MCF 10A (cell line): ENCODE data around the gene AHCYL2. TPM values are rescaled to one million over a fixed set of nuclear protein-coding genes. Genes with fewer than 3 reads are reported as not detected.
A peak's percentile ranks its signal among the peaks of the same experiment; 100 is the strongest.
"Not testable (repeated sequence)": the region's sequence is repeated elsewhere in the genome, so short reads cannot be mapped to it uniquely, and the experiment has no call there.

Source experiments
- BruUV-seq: library from RNA; stranded (reverse); fragments of 400-500 nt; replicated peaks from 2 replicates; lab custom pipeline; 2021; lab: Mats Ljungman, UMichigan
- CTCF ChIA-PET: fragments of 300-600 bp; sonication (Branson Sonifier 250); formaldehyde crosslinking; extraction: SDS; loops from one replicate; lab custom pipeline; 2021; ENCODE audit warnings: antibody characterized with exemption, inconsistent platforms; lab: Yijun Ruan, JAX
- POLR2A ChIA-PET: fragments of 300-600, 350-650 bp; sonication (Branson Sonifier 250); formaldehyde crosslinking; extraction: SDS; loops from one replicate; lab custom pipeline; 2020; ENCODE audit warnings: antibody characterized with exemption, inconsistent platforms; lab: Yijun Ruan, JAX
- DNase-seq: peaks from one replicate; pipeline ENCODE4 v3.0.0-alpha.2; 2018; ENCODE audit not compliant: unreplicated experiment
- H3K27ac Mint-ChIP-seq: one replicate; pipeline ENCODE4 v1.8.0; 2022; ENCODE audit warnings: mild to moderate bottlenecking, low read depth, mixed read lengths; ENCODE audit not compliant: unreplicated experiment
- H3K27me3 Mint-ChIP-seq: one replicate; pipeline ENCODE4 v1.8.0; 2022; ENCODE audit warnings: mixed read lengths; ENCODE audit not compliant: insufficient read depth, unreplicated experiment
- H3K36me3 Mint-ChIP-seq: one replicate; pipeline ENCODE4 v1.8.0; 2022; ENCODE audit warnings: mild to moderate bottlenecking, moderate library complexity, mixed read lengths; ENCODE audit not compliant: insufficient read depth, unreplicated experiment
- H3K4me1 Mint-ChIP-seq: one replicate; pipeline ENCODE4 v1.8.0; 2022; ENCODE audit warnings: mixed read lengths; ENCODE audit not compliant: insufficient read depth, unreplicated experiment
- H3K4me3 Mint-ChIP-seq: one replicate; pipeline ENCODE4 v1.8.0; 2022; ENCODE audit warnings: mild to moderate bottlenecking, moderate library complexity, mixed read lengths; ENCODE audit not compliant: unreplicated experiment
- H3K9me3 Mint-ChIP-seq: one replicate; pipeline ENCODE4 v1.8.0; 2022; ENCODE audit warnings: mixed read lengths; ENCODE audit not compliant: unreplicated experiment
- intact Hi-C: fragments of 100-400 bp; cut with micrococcal nuclease; formaldehyde crosslinking; loops from 2 replicates; pipeline ENCODE4 v1.14.1; 2022
- total RNA-seq: library from RNA; stranded (reverse); gene quantifications from 2 replicates; pipeline ENCODE4 v1.2.3, GENCODE V29; 2022
- TF ChIP-seq, protein P1 (sequence below): fragments of 200-600 bp; IDR thresholded peaks from one replicate; pipeline ENCODE4 v1.8.0; 2022; ENCODE audit warnings: antibody characterized with exemption, mild to moderate bottlenecking; ENCODE audit not compliant: unreplicated experiment

AHCYL2 gene
- total RNA-seq, 1 experiment from 2014 or later: 12.8 TPM

GRCh38 chr7:129295015-129295423 is 70.2 kb downstream of the AHCYL2 start:
- no peak overlapping the region for H3K4me3 Mint-ChIP-seq
- no peak overlapping the region for H3K27ac Mint-ChIP-seq
- intact Hi-C loops: no loop called here
- no TSS peak for BruUV-seq
- peaks cover 11% of the 10 kb centered on the region for H3K36me3 Mint-ChIP-seq
- ChIA-PET POLR2A (interaction anchor here (0.6 to 1.5 kb wide), 7 partner anchors 8 to 758 kb away, joined by 3 to 4 read pairs (median 3); no protein-coding TSS in a partner anchor), CTCF (interaction anchor here (0.6 to 7.4 kb wide), 5 partner anchors 23 to 319 kb away, joined by 3 to 176 read pairs (median 4); partner anchors contain the start of gene AHCYL2)
- TF ChIP-seq, protein P1, sequence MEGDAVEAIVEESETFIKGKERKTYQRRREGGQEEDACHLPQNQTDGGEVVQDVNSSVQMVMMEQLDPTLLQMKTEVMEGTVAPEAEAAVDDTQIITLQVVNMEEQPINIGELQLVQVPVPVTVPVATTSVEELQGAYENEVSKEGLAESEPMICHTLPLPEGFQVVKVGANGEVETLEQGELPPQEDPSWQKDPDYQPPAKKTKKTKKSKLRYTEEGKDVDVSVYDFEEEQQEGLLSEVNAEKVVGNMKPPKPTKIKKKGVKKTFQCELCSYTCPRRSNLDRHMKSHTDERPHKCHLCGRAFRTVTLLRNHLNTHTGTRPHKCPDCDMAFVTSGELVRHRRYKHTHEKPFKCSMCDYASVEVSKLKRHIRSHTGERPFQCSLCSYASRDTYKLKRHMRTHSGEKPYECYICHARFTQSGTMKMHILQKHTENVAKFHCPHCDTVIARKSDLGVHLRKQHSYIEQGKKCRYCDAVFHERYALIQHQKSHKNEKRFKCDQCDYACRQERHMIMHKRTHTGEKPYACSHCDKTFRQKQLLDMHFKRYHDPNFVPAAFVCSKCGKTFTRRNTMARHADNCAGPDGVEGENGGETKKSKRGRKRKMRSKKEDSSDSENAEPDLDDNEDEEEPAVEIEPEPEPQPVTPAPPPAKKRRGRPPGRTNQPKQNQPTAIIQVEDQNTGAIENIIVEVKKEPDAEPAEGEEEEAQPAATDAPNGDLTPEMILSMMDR: no peak
- DNase-seq: peak; percentile 54
- no peaks in the 10 kb centered on the region for H3K9me3 Mint-ChIP-seq
- H3K4me1 Mint-ChIP-seq: peaks cover 6% of the 10 kb centered on the region
- no peaks in the 10 kb centered on the region for H3K27me3 Mint-ChIP-seq

- BruUV-seq: no TSS peak
- peaks cover 6% of the 10 kb centered on the region for H3K4me1 Mint-ChIP-seq
- CTCF ChIA-PET: interaction anchor here (0.7 to 7.4 kb wide), 34 partner anchors 9 to 745 kb away, joined by 3 to 176 read pairs (median 4); partner anchors contain the start of gene AHCYL2
- no peaks in the 10 kb centered on the region for H3K27me3 Mint-ChIP-seq
- TF ChIP-seq, protein P1: peak; percentile 67
- H3K27ac Mint-ChIP-seq: no peak overlapping the region
- peaks cover 11% of the 10 kb centered on the region for H3K9me3 Mint-ChIP-seq
- H3K36me3 Mint-ChIP-seq: peaks cover 11% of the 10 kb centered on the region
- POLR2A ChIA-PET: interaction anchor here (0.9 to 2.2 kb wide), 7 partner anchors 9 to 140 kb away, joined by 3 to 17 read pairs (median 7); partner anchors contain the start of gene AHCYL2
- intact Hi-C loops: loop anchor here (1.0 kb wide), 1 partner anchor 80 kb away; no protein-coding TSS in a partner anchor
- H3K4me3 Mint-ChIP-seq: no peak overlapping the region
- peak; percentile 64 for DNase-seq
Observed at GRCh38 chr7:129298268-129298893, 73.6 kb downstream of the AHCYL2 start.

GRCh38 chr7:129299889-129300288 is 75.1 kb downstream of the AHCYL2 start:
- Mint-ChIP-seq H3K27me3 (no peaks in the 10 kb centered on the region), H3K27ac (no peak overlapping the region), H3K4me1 (peaks cover 5% of the 10 kb centered on the region), H3K9me3 (peaks cover 12% of the 10 kb centered on the region), H3K36me3 (peaks cover 5% of the 10 kb centered on the region), H3K4me3 (no peak overlapping the region)
- POLR2A ChIA-PET: no interaction called here
- TF ChIP-seq, protein P1: no peak
- DNase-seq: no peak
- CTCF ChIA-PET: no interaction called here
- intact Hi-C loops: no loop called here
- no TSS peak for BruUV-seq

DNA sequence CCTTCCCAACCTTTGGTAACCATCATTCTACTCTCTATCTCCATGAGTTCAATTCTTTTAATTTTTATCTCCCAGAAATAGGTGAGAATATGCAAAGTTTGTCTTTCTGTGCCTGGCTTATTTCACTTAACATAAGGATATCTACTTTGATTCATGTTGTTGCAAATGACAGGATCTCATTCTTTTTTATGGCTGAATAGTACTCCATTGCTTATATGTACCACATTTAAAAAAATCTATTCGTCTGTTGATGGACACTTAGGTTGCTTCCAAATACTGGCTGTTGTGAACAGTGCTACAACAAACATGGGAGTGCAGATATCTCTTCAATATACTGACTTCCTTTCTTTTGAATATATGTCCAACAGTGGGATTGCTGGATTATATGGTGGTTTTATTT is 75.5 kb downstream of the AHCYL2 start:
- H3K36me3 Mint-ChIP-seq, POLR2A ChIA-PET, H3K4me1 Mint-ChIP-seq, H3K27me3 Mint-ChIP-seq, DNase-seq, BruUV-seq, H3K4me3 Mint-ChIP-seq, H3K27ac Mint-ChIP-seq, intact Hi-C loops: not testable (repeated sequence)
- peaks cover 12% of the 10 kb centered on the region for H3K9me3 Mint-ChIP-seq
- CTCF ChIA-PET: interaction anchor here (1.7 kb wide), 1 partner anchor 82 kb away, joined by 10 read pairs; no protein-coding TSS in a partner anchor
